Left lung (tissue), 10 donors: ENCODE data around the gene RPS19BP1. TPM values are rescaled to one million over a fixed set of nuclear protein-coding genes. Genes with fewer than 3 reads are reported as not detected.

Source experiments
- ATAC-seq: fragments of 200-7000 bp; cut with Tn5 transposase; one replicate; pipeline ENCODE4 v1.9.1; 2020; ENCODE audit warnings: moderate library complexity
- DNase-seq, 4 donors: peaks; one replicate each; pipeline ENCODE4 v3.0.0-alpha.2; 2013 to 2020
- H3K27ac ChIP-seq, 2 donors: fragments of 200-600 bp; sonication (generic) in 1 of 2; one replicate each; pipeline versions ENCODE4 v1.5.0 to v1.8.0; 2020 to 2021
- H3K27me3 ChIP-seq, 2 donors: fragments of 200-600 bp; sonication (generic) in 1 of 2; one replicate each; pipeline versions ENCODE4 v1.5.0 to v1.8.0; 2020 to 2021
- H3K36me3 ChIP-seq, 2 donors: fragments of 200-600 bp; sonication (generic) in 1 of 2; one replicate each; pipeline versions ENCODE4 v1.5.0 to v1.8.0; 2020 to 2021
- H3K4me1 ChIP-seq, 2 donors: fragments of 200-600 bp; one replicate each; pipeline ENCODE4 v1.8.0; 2021
- H3K4me3 ChIP-seq, 2 donors: fragments of 200-600 bp; sonication (generic) in 1 of 2; one replicate each; pipeline versions ENCODE4 v1.5.0 to v1.8.0; 2020 to 2021; ENCODE audit warnings: mild to moderate bottlenecking in 1 of 2
- H3K9me3 ChIP-seq, 2 donors: fragments of 200-600 bp; sonication (generic) in 1 of 2; one replicate each; pipeline versions ENCODE4 v1.5.0 to v1.8.0; 2020 to 2021
- CTCF ChIP-seq, 2 donors: fragments of 200-600 bp; sonication (generic) in 1 of 2; IDR thresholded peaks; one replicate each; pipeline versions ENCODE4 v1.5.0 to v1.8.0; 2021; ENCODE audit warnings: antibody characterized with exemption in 2 of 2
- intact Hi-C, 2 donors: fragments of 100-400 bp; cut with DNase I; formaldehyde crosslinking; loops; one replicate each; pipeline versions ENCODE4 v1.11.2 to v1.14.2; 2022
- polyA plus RNA-seq, 6 donors: library from polyadenylated mRNA; unstranded; fragments of 120-200 nt; gene quantifications; one replicate each; pipeline ENCODE4 v1.2.1, GENCODE V29; 2013; ENCODE audit not compliant: insufficient read length in 6 of 6
- total RNA-seq, 2 donors: library from RNA; stranded (reverse); fragmentation: NEBNext Ultra II Directional; extraction: Animal tissue kit (Norgen Biotek cat#: 25700); gene quantifications; one replicate each; pipeline ENCODE4 v1.2.1, GENCODE V29; 2021
- donor health status: DM: no; HTN: yes; CAD: no.
- donor health status: DM: no; HTN: no; CAD: no.

RPS19BP1 gene
- total and polyA plus RNA-seq, 8 donors, result 42.3 to 88.4 (median 51.8) TPM

GRCh38 chr22:39556970-39557841 lies 24.7 kb upstream of the RPS19BP1 start:
- Histone ChIP-seq H3K4me1 (peaks cover 0 to 12% of the 10 kb centered on the region in 2 donors), H3K9me3 (no peaks in the 10 kb centered on the region), H3K27me3 (peaks cover 22 to 94% of the 10 kb centered on the region in 2 donors), H3K36me3 (no peaks in the 10 kb centered on the region), H3K4me3 (no peak overlapping the region), H3K27ac (no peak overlapping the region)
- intact Hi-C loops, result no loop called here
- no peak for TF ChIP-seq CTCF (IDR thresholded peaks at IDR 0.05)
- ATAC-seq, result peak; percentile 33
- DNase-seq, result peak in 1 of 4 donors; percentile 40

- H3K36me3 ChIP-seq, result no peaks in the 10 kb centered on the region
- H3K27ac ChIP-seq, result no peak overlapping the region
- H3K9me3 ChIP-seq, result no peaks in the 10 kb centered on the region
- H3K4me1 ChIP-seq, result peaks cover 0 to 12% of the 10 kb centered on the region in 2 donors
- TF ChIP-seq CTCF (IDR thresholded peaks at IDR 0.05), result no peak
- DNase-seq, result no peak
- no peak overlapping the region for H3K4me3 ChIP-seq
- intact Hi-C loops, result no loop called here
- ATAC-seq, result no peak
- H3K27me3 ChIP-seq, result peaks cover 22 to 96% of the 10 kb centered on the region in 2 donors
Measured at GRCh38 chr22:39554151-39554550, 21.6 kb upstream of the RPS19BP1 start.

- no peak for ATAC-seq
- Histone ChIP-seq H3K4me1 (peaks cover 0 to 11% of the 10 kb centered on the region in 2 donors), H3K4me3 (no peak overlapping the region), H3K9me3 (no peaks in the 10 kb centered on the region), H3K27me3 (peaks cover 19 to 96% of the 10 kb centered on the region in 2 donors), H3K36me3 (no peaks in the 10 kb centered on the region), H3K27ac (no peak overlapping the region)
- TF ChIP-seq CTCF (IDR thresholded peaks at IDR 0.05), result no peak
- DNase-seq, result no peak
- intact Hi-C loops, result no loop called here
Measured at GRCh38 chr22:39553429-39553828, 20.9 kb upstream of the RPS19BP1 start.

- H3K4me3 ChIP-seq, result no peak overlapping the region
- intact Hi-C loops, result loop anchor here in 1 of 2 donors (10.0 kb wide), 1 partner anchor 807 kb away; no protein-coding TSS in a partner anchor
- no peak overlapping the region for H3K27ac ChIP-seq
- no peak for DNase-seq
- no peak for ATAC-seq
- peaks cover 0 to 96% of the 10 kb centered on the region in 2 donors for H3K27me3 ChIP-seq
- no peak for TF ChIP-seq CTCF (IDR thresholded peaks at IDR 0.05)
- no peaks in the 10 kb centered on the region for H3K36me3 ChIP-seq
- no peaks in the 10 kb centered on the region for H3K4me1 ChIP-seq
- H3K9me3 ChIP-seq, result no peaks in the 10 kb centered on the region
Measured at GRCh38 chr22:39547587-39547947, 15.0 kb upstream of the RPS19BP1 start.

- H3K27me3 ChIP-seq, result peaks cover 0 to 95% of the 10 kb centered on the region in 2 donors
- H3K36me3 ChIP-seq, result no peaks in the 10 kb centered on the region
- DNase-seq (no peak), ATAC-seq (no peak)
- intact Hi-C loops, result loop anchor here in 1 of 2 donors (10.0 kb wide), 1 partner anchor 808 kb away; no protein-coding TSS in a partner anchor
- H3K27ac ChIP-seq, result no peak overlapping the region
- no peaks in the 10 kb centered on the region for H3K4me1 ChIP-seq
- TF ChIP-seq CTCF (IDR thresholded peaks at IDR 0.05), result no peak
- no peaks in the 10 kb centered on the region for H3K9me3 ChIP-seq
- no peak overlapping the region for H3K4me3 ChIP-seq
Measured at GRCh38 chr22:39546889-39547586, 14.5 kb upstream of the RPS19BP1 start.
